GM21360 (cell line): ENCODE data around the gene GJB6.

Experiments
- ATAC-seq: cut with Tn5 transposase; IDR thresholded peaks from one replicate; pipeline ENCODE4 v1.9.1; 2021; ENCODE audit warnings: mild to moderate bottlenecking, moderate library complexity; ENCODE audit not compliant: unreplicated experiment

Gene GJB6

DNA sequence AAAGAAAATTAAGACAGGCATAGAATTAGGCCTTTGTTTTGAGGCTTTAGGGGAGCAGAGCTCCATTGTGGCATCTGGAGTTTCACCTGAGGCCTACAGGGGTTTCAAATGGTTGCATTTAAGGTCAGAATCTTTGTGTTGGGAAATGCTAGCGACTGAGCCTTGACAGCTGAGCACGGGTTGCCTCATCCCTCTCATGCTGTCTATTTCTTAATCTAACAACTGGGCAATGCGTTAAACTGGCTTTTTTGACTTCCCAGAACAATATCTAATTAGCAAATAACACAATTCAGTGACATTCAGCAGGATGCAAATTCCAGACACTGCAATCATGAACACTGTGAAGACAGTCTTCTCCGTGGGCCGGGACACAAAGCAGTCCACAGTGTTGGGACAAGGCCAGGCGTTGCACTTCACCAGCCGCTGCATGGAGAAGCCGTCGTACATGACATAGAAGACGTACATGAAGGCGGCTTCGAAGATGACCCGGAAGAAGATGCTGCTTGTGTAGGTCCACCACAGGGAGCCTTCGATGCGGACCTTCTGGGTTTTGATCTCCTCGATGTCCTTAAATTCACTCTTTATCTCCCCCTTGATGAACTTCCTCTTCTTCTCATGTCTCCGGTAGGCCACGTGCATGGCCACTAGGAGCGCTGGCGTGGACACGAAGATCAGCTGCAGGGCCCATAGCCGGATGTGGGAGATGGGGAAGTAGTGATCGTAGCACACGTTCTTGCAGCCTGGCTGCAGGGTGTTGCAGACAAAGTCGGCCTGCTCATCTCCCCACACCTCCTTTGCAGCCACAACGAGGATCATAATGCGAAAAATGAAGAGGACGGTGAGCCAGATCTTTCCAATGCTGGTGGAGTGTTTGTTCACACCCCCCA is 43.2 kb downstream of the GJB6 start:
- no peak for ATAC-seq

DNA sequence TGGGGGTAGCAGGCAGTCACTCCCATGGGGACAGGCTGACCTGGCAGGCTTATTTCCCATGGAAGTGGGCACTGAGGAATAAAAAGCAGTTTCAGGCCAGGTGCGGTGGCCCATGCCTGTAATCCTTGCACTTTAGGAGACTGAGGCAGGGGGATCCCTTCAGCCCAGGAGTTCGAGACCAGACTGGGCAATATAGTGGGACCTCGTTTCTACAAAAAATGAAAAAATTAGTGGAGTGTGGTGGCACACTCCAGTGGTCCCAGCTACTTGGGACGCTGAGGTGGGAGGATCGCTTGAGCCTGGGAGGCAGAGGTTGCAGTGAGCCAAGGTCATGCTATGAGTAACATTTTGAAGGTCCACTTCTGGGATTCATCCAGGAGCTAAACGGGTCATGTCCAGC is 45.3 kb downstream of the GJB6 start:
- no peak for ATAC-seq

DNA sequence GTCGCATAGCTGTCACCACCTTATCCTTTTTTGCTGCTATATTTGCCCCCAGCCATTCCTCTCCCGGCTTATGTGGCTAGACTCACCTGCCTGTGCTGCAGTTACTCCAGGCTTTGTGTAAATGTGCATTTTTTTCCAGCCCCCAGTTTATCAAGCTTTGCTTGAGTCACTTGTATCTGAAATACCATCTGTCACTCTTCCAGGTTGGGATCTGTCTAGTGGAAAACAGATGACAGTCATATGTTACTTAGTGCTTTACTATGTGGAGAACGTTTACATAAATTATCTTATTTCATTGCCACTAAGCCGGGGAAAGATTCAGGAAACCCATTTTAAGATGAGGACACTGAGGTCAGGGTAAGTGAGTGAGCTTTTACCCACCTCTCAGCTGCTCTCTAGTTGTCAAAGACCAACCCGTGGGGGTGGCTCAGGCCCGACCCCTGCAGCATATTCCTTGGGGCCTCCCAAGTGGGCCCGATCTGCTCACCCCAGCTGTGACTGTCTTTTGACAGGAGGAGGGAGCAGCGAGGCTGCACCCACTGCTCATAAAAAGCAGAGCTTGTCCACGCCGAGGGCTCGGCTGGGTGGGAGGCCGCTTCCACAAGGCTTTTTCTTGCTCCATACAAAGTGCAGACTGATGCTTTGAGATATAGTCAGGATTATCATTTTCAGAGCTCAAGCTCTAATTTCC is 46.6 kb downstream of the GJB6 start:
- no peak for ATAC-seq

DNA sequence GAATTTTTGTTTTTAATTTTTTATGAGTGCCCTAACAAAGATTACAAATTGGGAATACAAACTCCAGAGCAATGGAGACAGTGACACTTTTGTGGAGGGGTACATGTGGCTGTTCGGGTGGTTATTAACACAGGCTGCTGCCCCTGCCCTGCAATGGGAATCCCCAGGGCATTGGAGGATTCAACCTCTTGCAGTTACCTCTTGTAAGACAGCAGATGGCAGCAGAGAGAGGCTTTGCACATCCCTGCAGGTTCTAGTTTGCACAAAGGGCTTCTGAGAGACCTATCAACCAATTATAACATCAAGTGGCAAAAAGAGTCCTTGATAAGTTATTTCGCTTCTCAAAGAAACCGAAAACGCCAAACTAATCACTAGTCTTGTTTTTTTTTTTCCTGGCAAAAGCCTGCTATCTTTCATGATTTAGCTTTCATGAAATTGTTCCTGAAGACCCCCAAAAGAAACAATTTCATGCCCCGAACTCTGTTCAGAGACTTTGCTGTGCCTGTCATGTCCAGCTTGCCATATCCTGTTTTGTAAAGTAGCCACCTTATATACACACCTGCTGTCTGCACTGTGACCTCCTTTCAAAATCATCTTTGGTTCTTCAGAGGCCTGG is 49.8 kb downstream of the GJB6 start:
- no peak for ATAC-seq

DNA sequence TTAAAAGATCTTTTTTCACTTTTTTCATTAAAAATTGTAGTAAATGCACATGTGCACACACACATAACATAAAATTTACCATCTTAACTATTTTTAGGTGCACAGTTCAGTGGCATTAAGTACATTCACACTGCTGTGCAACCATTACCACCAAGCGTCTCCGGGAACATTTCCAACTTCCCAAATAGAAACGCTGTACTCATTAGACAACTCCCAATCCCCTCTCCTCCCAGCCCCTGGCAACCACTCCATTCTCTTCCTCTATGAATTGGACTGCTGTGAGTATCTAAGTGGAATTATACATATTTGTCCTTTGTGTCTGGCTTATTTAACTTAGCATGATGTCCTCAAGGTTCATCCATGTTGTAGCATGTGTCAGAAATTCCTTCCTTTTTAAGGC is 50.9 kb downstream of the GJB6 start:
- ATAC-seq, result no peak

DNA sequence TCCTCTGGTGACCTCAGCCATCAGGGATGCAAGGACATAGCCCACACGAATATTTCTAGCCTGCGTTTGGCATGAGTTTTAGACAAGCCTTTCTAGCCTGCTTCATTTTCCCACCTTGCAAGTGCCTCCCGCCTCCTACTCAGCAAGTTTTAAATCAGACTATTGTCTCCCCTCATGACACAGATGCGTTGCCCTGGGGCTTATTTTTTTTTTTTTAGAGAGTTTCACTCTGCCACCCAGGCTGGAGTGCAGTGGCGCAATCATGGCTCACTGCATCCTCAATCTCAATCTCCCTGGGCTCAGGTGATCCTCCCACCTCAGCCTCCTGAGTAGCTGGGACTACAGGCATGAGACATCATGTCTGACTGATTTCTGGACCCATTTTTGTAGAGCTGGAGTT is 54.0 kb downstream of the GJB6 start:
- ATAC-seq, result no peak

DNA sequence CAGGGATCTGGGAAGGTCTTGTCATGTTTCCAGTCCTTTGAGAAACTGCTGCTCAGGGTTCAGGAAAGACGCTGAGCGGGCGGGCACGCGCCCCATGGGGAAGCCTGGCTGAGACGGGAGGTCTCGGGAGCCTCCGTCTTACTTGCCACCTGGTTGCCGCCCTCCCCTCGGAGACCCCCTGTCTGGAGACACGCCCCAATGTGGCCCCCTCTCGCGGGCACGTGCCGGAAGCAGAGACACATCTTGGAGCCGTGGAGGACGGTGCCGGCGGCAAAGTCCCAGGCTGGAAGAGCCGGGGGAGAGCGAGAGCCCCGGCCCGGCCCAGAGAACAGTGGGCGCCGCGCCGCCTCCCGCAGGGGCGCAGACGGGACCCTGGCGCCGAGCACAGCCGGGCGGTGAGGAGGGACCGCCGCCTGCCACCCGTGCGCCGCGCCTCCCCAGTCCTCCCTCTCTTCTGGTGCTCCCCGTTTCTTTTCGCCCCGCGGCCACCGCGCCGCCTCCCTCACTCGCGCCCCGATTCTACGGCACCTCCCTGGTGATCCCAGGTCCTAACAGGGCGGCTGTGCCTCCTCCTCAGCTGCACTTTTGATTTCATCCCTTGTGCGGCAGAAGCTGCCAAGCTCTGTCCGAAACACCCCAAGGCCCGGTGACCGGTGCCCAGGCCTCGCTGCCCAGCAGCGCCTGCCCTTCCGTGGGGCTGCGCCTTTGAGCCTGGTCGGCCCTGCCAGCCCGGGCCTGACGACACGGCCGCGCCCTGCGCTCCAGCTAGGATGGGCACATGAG is 54.9 kb downstream of the GJB6 start:
- ATAC-seq, result no peak

DNA sequence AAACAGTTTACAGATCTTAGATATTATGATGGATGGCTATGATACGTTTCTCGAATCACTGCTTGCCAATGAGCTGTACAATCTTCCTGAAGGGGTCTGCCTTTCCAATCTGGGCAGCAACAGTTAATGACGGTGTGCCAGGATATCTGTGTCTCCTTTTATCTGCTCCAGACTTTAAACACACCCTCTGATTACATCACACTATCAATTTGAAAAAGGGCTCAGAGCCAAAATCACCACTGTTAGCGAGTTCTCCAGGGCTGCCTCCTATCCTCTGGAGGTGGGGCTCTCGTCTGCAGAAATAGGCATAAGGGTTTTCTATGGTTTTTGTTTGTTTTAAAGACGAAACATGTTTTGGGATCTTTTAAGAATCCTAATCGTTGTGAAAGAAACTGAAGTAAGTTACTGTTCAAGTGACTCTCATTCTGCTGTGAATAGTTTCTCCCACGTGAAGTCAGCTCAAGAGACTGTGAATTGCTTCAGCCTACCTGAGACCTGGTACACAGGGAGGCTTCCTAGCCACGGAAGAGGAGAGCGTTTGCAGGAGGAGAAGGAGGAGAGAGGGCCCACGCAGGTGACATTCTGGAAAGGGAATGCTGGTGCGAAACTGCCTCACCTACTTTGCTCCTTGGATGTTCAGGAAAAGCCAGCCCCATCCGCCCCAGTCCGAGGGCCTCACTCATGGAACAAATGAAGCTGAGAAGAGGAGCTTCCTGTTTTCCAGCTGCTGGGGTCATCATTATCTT is 56.0 kb downstream of the GJB6 start:
- no peak for ATAC-seq

DNA sequence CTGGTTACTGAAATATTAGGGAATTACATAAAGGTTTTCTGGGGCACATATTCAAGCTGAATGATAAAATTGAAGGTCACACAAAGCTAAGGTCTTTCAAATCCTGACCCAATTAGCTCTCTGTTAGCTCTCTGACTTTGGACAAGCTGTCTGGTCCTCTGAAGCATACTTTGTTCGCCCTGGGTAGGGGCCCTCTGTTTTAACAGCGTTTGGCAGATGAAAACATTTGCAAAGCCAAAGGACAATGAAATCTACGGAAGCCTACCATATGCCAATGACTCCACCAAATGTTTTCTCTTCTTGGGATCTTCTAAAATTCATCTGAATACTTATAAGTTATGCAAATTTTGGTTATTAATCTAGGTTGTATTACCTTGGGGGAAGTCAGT is 56.7 kb downstream of the GJB6 start:
- no peak for ATAC-seq

DNA sequence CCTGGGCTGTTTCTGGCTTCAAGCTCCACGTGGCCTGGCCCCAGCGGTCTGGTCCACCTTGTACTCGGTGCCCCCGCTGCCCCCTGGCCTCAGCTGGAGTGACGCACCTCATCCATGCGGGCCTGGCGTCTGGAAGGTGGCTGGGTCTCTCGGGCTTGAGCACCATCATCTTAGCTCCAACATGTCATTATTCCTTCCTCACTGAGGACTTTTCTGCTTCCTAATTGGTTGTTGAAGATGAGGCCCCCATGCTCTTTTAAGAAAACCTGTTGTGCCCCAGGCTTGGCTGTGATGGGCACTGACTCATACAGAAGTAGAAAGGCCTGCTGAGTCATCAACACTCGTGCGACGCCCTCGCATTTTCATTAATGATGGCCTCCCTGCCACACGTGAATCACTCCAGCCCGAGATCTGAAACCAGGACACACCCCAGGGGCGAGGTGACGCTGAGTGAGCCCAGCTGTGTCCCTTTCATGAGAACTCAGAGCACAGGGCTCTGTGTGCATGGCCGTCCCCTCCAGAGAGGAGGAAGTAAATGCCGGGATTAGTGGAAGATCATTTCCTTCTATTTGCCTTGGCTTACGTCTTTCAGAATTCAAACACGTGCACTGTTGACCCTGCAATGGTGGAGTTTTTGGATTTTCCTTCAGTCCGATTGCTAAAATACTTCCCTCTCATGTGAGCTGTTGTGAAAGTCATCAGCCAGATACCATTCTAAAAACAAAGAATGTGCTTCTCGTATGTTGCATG is 57.3 kb downstream of the GJB6 start:
- peak; percentile 91 for ATAC-seq

DNA sequence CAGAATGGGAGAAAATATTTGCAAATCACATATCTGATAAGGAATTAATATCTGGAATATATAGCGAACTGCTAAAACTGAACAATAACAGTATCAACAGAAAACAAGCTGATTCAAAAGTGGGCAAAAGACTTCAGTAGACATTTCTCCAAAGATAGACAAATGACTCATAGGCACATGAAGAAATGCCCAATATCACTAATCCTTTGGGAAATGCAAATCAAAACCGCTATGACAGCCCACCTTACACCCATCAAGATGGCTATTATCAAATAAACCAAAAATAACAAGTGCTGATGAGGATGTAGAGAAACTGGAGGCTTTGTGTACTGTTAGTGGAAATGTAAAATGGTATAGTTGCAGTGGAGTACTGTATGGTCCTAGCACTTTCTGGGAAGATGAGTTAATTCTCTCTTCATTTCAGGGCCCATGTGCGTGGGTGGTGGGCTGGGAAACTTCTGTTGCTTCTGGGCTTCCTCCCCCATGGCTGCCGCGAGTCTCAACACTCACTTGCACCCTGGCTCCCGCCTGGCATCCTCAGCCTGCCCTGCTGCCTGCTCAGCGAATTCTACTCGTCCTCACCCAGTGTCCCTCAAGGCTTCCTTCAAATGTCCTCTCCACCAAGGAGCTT is 58.9 kb downstream of the GJB6 start:
- no peak for ATAC-seq
